ENCODE results near the gene KRT36.

The KRT36 gene

GRCh38 chr17:41476866-41477815, 12.6 kb downstream of the KRT36 start:
- DNase-seq (ENCODE audit: low spot score), result no peak

GRCh38 chr17:41475421-41475820, 14.3 kb downstream of the KRT36 start:
- no peak for DNase-seq (ENCODE audit: low spot score)

GRCh38 chr17:41474863-41475262, 14.8 kb downstream of the KRT36 start:
- no peak for DNase-seq (ENCODE audit: low spot score)

GRCh38 chr17:41468346-41468745, 21.4 kb downstream of the KRT36 start:
- DNase-seq (ENCODE audit: low spot score), result no peak

GRCh38 chr17:41467561-41467960, 22.1 kb downstream of the KRT36 start:
- DNase-seq (ENCODE audit: low spot score), result no peak

- no peak for DNase-seq (ENCODE audit: low spot score)
Measured at GRCh38 chr17:41466988-41467387, 22.7 kb downstream of the KRT36 start, which contains the start of gene KRT32. Gene KRT32 (minus strand): TSS chr17:41467386. CDS start chr17:41467325, 61 bp downstream.

- DNase-seq (ENCODE audit: low spot score), result peak; percentile 93
Measured at GRCh38 chr17:41464682-41465081, 25.0 kb downstream of the KRT36 start.

- DNase-seq (ENCODE audit: low spot score), result no peak
Measured at GRCh38 chr17:41464173-41464572, 25.5 kb downstream of the KRT36 start.

- DNase-seq (ENCODE audit: low spot score), result no peak
Measured at GRCh38 chr17:41463746-41464145, 26.0 kb downstream of the KRT36 start.

GRCh38 chr17:41462705-41463104, 27.0 kb downstream of the KRT36 start:
- no peak for DNase-seq (ENCODE audit: low spot score)

- no peak for DNase-seq (ENCODE audit: low spot score)
Measured at GRCh38 chr17:41457676-41458075, 32.0 kb downstream of the KRT36 start.

- no peak for DNase-seq (ENCODE audit: low spot score)
Measured at GRCh38 chr17:41456204-41456603, 33.5 kb downstream of the KRT36 start.

GRCh38 chr17:41455236-41455635, 34.5 kb downstream of the KRT36 start:
- no peak for DNase-seq (ENCODE audit: low spot score)

GRCh38 chr17:41453066-41453465, 36.6 kb downstream of the KRT36 start:
- no peak for DNase-seq (ENCODE audit: low spot score)

- DNase-seq (ENCODE audit: low spot score), result no peak
Measured at GRCh38 chr17:41452281-41452680, 37.4 kb downstream of the KRT36 start.

GRCh38 chr17:41451154-41451728, 38.5 kb downstream of the KRT36 start:
- no peak for DNase-seq (ENCODE audit: low spot score)

- no peak for DNase-seq (ENCODE audit: low spot score)
Measured at GRCh38 chr17:41449008-41449407, 40.7 kb downstream of the KRT36 start.

GRCh38 chr17:41448506-41448905, 41.2 kb downstream of the KRT36 start:
- DNase-seq (ENCODE audit: low spot score), result no peak

- no peak for DNase-seq (ENCODE audit: low spot score)
Measured at GRCh38 chr17:41446806-41447205, 42.9 kb downstream of the KRT36 start.

GRCh38 chr17:41444640-41445039, 45.1 kb downstream of the KRT36 start:
- no peak for DNase-seq (ENCODE audit: low spot score)

GRCh38 chr17:41444186-41444585, 45.5 kb downstream of the KRT36 start:
- no peak for DNase-seq (ENCODE audit: low spot score)

GRCh38 chr17:41442739-41443138, 47.0 kb downstream of the KRT36 start:
- DNase-seq (ENCODE audit: low spot score), result no peak

GRCh38 chr17:41440531-41441033, 49.1 kb downstream of the KRT36 start, which contains the start of gene KRT38:
Gene KRT38 (minus strand): TSS chr17:41440983. CDS start chr17:41440921, 62 bp downstream.
- no peak for DNase-seq (ENCODE audit: low spot score)

All from RKO (cell line).